ENCODE results near the gene CMSS1. TPM values are rescaled to one million over a fixed set of nuclear protein-coding genes. Genes with fewer than 3 reads are reported as not detected.

Gene CMSS1
- total and polyA plus RNA-seq, 8 donors: 2.7 to 33.3 (median 22.1) TPM

DNA sequence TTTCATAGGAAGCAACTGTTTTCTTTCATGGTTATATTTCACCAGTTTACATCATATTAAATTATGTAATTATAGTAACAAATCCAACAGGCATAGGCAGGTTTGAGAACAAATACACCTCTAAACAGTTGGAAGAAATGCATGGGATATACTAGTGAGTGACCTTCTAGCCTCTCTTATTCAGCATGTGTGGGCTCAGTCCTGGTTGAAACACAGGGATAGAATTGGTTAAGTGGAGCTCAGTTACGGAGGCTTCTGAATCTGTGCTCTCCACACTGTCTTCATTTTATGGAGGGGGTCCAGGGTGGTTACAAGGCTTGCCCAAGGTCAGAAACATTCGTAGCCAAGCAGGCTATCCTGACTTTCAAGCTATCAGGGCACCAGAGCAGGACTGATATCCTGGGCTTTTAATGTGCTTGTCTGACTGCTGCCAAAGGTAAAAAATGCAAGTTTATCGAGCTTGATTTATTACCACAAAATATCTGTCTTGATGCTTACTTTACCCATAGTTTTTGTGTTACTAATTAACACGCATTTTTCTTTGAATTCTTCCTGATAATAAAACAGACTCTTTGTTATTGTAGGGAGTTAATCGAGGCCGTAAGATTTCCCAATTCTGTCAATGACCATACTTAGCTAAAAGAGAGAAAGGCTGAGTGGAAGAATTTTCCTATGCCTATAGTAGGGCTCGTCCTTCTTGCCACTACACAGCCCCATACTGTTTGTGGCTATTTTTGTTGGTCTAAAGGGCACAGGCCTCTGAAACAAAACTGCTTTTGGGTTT is 207.1 kb downstream of the CMSS1 start:
- 26 to 42% (median 27%) methylated on average over 7 of the region's 7 CpGs for WGBS, 5 donors
- Histone ChIP-seq H3K9me3 (no peaks in the 10 kb centered on the region), H3K27me3 (no peaks in the 10 kb centered on the region), H3K4me1 (peaks cover 0 to 43% (median 21%) of the 10 kb centered on the region in 4 donors), H3K36me3 (no peaks in the 10 kb centered on the region), H3K4me3 (no peak overlapping the region), H3K27ac (peak overlapping the region; percentile 43 to 67 (median 57))
- TF ChIP-seq EP300 (IDR thresholded peaks at IDR 0.05) (no peak), POLR2AphosphoS5 (IDR thresholded peaks at IDR 0.05) (no peak), CTCF (IDR thresholded peaks at IDR 0.05) (no peak), POLR2A (IDR thresholded peaks at IDR 0.05) (no peak)
- intact Hi-C loops (cut with DNase I; ENCODE audit: low total_unique reads): no loop called here
- DNase-seq: peak in 1 of 2 donors; percentile 40

- Histone ChIP-seq H3K27me3 (no peaks in the 10 kb centered on the region), H3K4me1 (peaks cover 0 to 47% (median 25%) of the 10 kb centered on the region in 4 donors), H3K4me3 (no peak overlapping the region), H3K9me3 (no peaks in the 10 kb centered on the region), H3K27ac (no peak overlapping the region), H3K36me3 (no peaks in the 10 kb centered on the region)
- TF ChIP-seq POLR2A (IDR thresholded peaks at IDR 0.05) (no peak), EP300 (IDR thresholded peaks at IDR 0.05) (no peak), POLR2AphosphoS5 (IDR thresholded peaks at IDR 0.05) (no peak), CTCF (IDR thresholded peaks at IDR 0.05) (no peak)
- WGBS, 5 donors: 81 to 89% (median 86%) methylated on average over 1 of the region's 1 CpG
- intact Hi-C loops (cut with DNase I; ENCODE audit: low total_unique reads): no loop called here
- no peak for DNase-seq
Measured at GRCh38 chr3:100027321-100027720, 209.7 kb downstream of the CMSS1 start.

- Histone ChIP-seq H3K27ac (no peak overlapping the region), H3K9me3 (no peaks in the 10 kb centered on the region), H3K36me3 (no peaks in the 10 kb centered on the region), H3K4me1 (peaks cover 0 to 43% (median 21%) of the 10 kb centered on the region in 4 donors), H3K27me3 (no peaks in the 10 kb centered on the region), H3K4me3 (no peak overlapping the region)
- WGBS, 5 donors: 89 to 100% (median 96%) methylated on average over 1 of the region's 1 CpG
- TF ChIP-seq CTCF (IDR thresholded peaks at IDR 0.05) (no peak), POLR2AphosphoS5 (IDR thresholded peaks at IDR 0.05) (no peak), EP300 (IDR thresholded peaks at IDR 0.05) (no peak), POLR2A (IDR thresholded peaks at IDR 0.05) (no peak)
- intact Hi-C loops (cut with DNase I; ENCODE audit: low total_unique reads): no loop called here
- DNase-seq: no peak
Measured at GRCh38 chr3:100029052-100029451, 211.4 kb downstream of the CMSS1 start.

- peaks cover 0 to 43% (median 17%) of the 10 kb centered on the region in 4 donors for H3K4me1 ChIP-seq
- H3K27me3 ChIP-seq: no peaks in the 10 kb centered on the region
- 20 to 41% (median 23%) methylated on average over 2 of the region's 2 CpGs for WGBS, 5 donors
- H3K36me3 ChIP-seq: no peaks in the 10 kb centered on the region
- intact Hi-C loops (cut with DNase I; ENCODE audit: low total_unique reads): no loop called here
- TF ChIP-seq POLR2A (IDR thresholded peaks at IDR 0.05) (no peak), EP300 (IDR thresholded peaks at IDR 0.05) (no peak), POLR2AphosphoS5 (IDR thresholded peaks at IDR 0.05) (no peak), CTCF (IDR thresholded peaks at IDR 0.05) (no peak)
- no peak overlapping the region for H3K4me3 ChIP-seq
- no peak for DNase-seq
- H3K27ac ChIP-seq: no peak overlapping the region
- H3K9me3 ChIP-seq: no peaks in the 10 kb centered on the region
Measured at GRCh38 chr3:100029689-100030088, 212.0 kb downstream of the CMSS1 start.
